K562 (cell line): ENCODE results near the gene AP1B1. TPM values are rescaled to one million over a fixed set of nuclear protein-coding genes. Genes with fewer than 3 reads are reported as not detected.
A peak's percentile ranks its signal among the peaks of the same experiment; 100 is the strongest.

Experiments
- BDP1 ChIP-seq: IDR thresholded peaks from 3 replicates; pipeline ENCODE4 v1.6.1; 2011; ENCODE audit not compliant: insufficient read length, insufficient read depth
- EGR1 ChIP-seq: fragments of 450-650 bp; conservative IDR thresholded peaks from 2 replicates; pipeline ENCODE4 v1.6.1; 2017; ENCODE audit warnings: mild to moderate bottlenecking
- FOSL1 ChIP-seq: fragments of 200-800 bp; sonication (Bioruptor generic); conservative IDR thresholded peaks from 2 replicates; pipeline ENCODE4 v1.6.1; 2016; ENCODE audit warnings: missing genetic modification characterization, missing compliant biosample characterization
- FOXK2 ChIP-seq, 2 experiments: fragments of 450-650 bp; IDR thresholded peaks in 1 of 2; conservative IDR thresholded peaks in 1 of 2; 2 replicates each; pipeline ENCODE4 v1.6.1; 2016; ENCODE audit warnings: low read depth in 2 of 2, mild to moderate bottlenecking in 1 of 2
- GTF2F1 ChIP-seq: IDR thresholded peaks from 2 replicates; pipeline ENCODE4 v1.6.1; 2011; ENCODE audit warnings: low read depth, low read length, improper control_type of control experiment
- HNRNPUL1 ChIP-seq: fragments of 200-400 bp; formaldehyde crosslinking; IDR thresholded peaks from 2 replicates; pipeline ENCODE4 v1.6.1; 2017; ENCODE audit warnings: low read length
- KLF1 ChIP-seq: fragments of 450-650 bp; IDR thresholded peaks from 2 replicates; pipeline ENCODE4 v1.6.1; 2016; ENCODE audit warnings: missing genetic modification characterization, missing compliant biosample characterization
- MCM7 ChIP-seq, 2 experiments: fragments of 450-650 bp; IDR thresholded peaks; 2 replicates each; pipeline ENCODE4 v1.6.1; 2016 to 2018
- MYBL2 ChIP-seq, 2 experiments: fragments of 450-650 bp in 1 of 2; sonication (generic) in 1 of 2; formaldehyde crosslinking in 1 of 2; IDR thresholded peaks; 2 replicates each; pipeline versions ENCODE4 v1.6.1 to v1.8.1; 2017 to 2022; ENCODE audit warnings: borderline replicate concordance in 1 of 2, inconsistent platforms in 1 of 2, low read depth in 1 of 2, mild to moderate bottlenecking in 1 of 2, missing genetic modification reagents in 1 of 2, moderate library complexity in 1 of 2
- PURB ChIP-seq: sonication (generic); formaldehyde crosslinking; IDR thresholded peaks from 2 replicates; pipeline ENCODE4 v1.9.0; 2021; ENCODE audit warnings: low read depth, mild to moderate bottlenecking, missing genetic modification reagents
- PYGO2 ChIP-seq: fragments of 450-650 bp; IDR thresholded peaks from 2 replicates; pipeline ENCODE4 v1.6.1; 2016; ENCODE audit warnings: mild to moderate bottlenecking, missing genetic modification characterization, moderate library complexity, missing compliant biosample characterization
- RBM22 ChIP-seq: fragments of 200-400 bp; formaldehyde crosslinking; IDR thresholded peaks from 2 replicates; pipeline ENCODE4 v1.6.1; 2018; ENCODE audit warnings: low read length, low read depth; ENCODE audit not compliant: poor library complexity, severe bottlenecking
- RFX1 ChIP-seq: fragments of 450-650 bp; IDR thresholded peaks from 2 replicates; pipeline ENCODE4 v1.6.1; 2016; ENCODE audit warnings: mild to moderate bottlenecking, moderate library complexity
- SNIP1 ChIP-seq: fragments of 450-650 bp; IDR thresholded peaks from 2 replicates; pipeline ENCODE4 v1.7.1; 2017; ENCODE audit warnings: low read depth, mild to moderate bottlenecking
- ZBTB17 ChIP-seq: fragments of 450-650 bp; formaldehyde crosslinking; IDR thresholded peaks from 2 replicates; pipeline ENCODE4 v1.4.0; 2020; ENCODE audit warnings: mild to moderate bottlenecking
- ZNF134 ChIP-seq: fragments of 250-450 bp; sonication (Bioruptor Pico); conservative IDR thresholded peaks from 2 replicates; pipeline ENCODE4 v1.4.0; 2020
- polyA plus RNA-seq, 8 experiments: library from polyadenylated mRNA; depleted of rRNA in 4 of 8; stranded (reverse) in 5 of 8; unstranded in 3 of 8; fragments of >200 nt; fragmentation: Nextera tagmentation in 2 of 8; fragmentation: Illumina TruSeq in 1 of 8; extraction: Ambion mirVana in 2 of 8; extraction: Trizol in 1 of 8; gene quantifications; 2 replicates each; pipeline versions ENCODE4 v1.2.1 to v1.2.3, GENCODE V29; 2011 to 2014; ENCODE audit warnings: inconsistent platforms in 1 of 8, missing spikeins in 1 of 8
- total RNA-seq, 7 experiments: library from RNA; depleted of rRNA in 6 of 7; stranded (reverse); fragments of >200 nt in 6 of 7; fragmentation: Illumina TruSeq in 2 of 7; extraction: Trizol in 2 of 7; gene quantifications; 2 replicates each; pipeline versions ENCODE4 v1.2.1 to v1.2.3, GENCODE V29; 2011 to 2021; ENCODE audit warnings: low replicate concordance in 1 of 7
- TF ChIP-seq, protein P1 (sequence below), 2 experiments: fragments of 450-650 bp; IDR thresholded peaks; 2 replicates each; pipeline ENCODE4 v1.6.1; 2016; ENCODE audit warnings: mild to moderate bottlenecking in 2 of 2, borderline replicate concordance in 1 of 2, low read depth in 1 of 2, moderate library complexity in 1 of 2
- TF ChIP-seq, protein P2 (sequence below): fragments of 450-650 bp; IDR thresholded peaks from 2 replicates; pipeline ENCODE4 v1.7.0; 2016; ENCODE audit warnings: borderline replicate concordance

The AP1B1 gene
- total and polyA plus RNA-seq, 9 of the 15 experiments (the other 6 are each of a cell fraction or from before 2014, with no cell fraction given), result 1.2 to 60.9 (median 30.1) TPM

DNA sequence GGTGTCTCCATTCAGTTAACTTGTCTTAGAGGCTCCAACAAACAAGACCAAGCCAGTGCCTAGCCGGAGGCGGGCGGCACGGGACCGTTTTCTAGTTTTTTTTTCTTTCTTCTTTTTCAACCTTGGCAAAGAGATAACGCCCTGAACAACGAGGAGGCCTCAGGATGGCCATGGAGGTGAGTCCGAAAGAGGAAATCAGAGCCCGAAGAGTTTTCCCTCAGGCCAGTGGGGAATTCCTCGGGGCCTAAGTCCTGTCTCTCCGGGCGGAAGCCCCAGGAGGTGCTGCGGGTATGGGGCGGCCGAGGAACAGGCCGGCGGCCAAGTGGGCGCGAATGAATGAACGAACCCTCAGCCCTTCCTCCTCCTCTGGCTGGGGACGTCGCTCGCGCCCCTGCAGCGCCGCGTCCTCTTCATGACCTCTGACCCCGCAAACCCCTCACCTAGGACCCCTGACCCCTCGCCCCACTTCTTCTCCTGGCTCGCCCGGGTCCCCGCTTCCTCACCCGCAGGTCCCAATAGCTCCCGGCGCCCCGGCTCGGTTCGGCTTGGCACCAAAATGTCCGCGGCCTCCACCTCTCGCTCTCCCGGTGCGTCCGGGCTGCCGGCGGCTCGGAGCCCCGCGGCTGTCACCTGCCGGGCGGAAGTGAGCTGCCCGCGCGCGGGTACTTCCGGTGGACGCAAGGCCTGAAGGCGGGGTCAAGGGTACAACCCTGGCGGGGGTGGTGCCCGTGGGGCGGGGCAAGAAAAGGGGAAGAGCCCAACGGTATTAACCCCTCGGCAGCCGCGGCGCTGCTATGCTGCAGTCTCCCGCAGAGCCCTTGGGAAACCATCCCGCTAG, at the start of gene AP1B1 (continued):
- TF ChIP-seq FOSL1 (tag), result 0 out of 2 replicates have a peak, but pooled peaks have one; percentile 26
- TF ChIP-seq BDP1, result no peak
- no peak for TF ChIP-seq ZBTB17 (CRISPR knock-in tag)
- TF ChIP-seq MYBL2 (IDR thresholded peaks at IDR 0.05; ENCODE audit: low read depth), result no peak
- no peak for TF ChIP-seq MYBL2 (CRISPR knock-in tag; IDR thresholded peaks at IDR 0.05; ENCODE audit: borderline replicate concordance)
- no peak for TF ChIP-seq ZNF134 (CRISPR knock-in tag)
- no peak for TF ChIP-seq PYGO2
- TF ChIP-seq, protein P1, sequence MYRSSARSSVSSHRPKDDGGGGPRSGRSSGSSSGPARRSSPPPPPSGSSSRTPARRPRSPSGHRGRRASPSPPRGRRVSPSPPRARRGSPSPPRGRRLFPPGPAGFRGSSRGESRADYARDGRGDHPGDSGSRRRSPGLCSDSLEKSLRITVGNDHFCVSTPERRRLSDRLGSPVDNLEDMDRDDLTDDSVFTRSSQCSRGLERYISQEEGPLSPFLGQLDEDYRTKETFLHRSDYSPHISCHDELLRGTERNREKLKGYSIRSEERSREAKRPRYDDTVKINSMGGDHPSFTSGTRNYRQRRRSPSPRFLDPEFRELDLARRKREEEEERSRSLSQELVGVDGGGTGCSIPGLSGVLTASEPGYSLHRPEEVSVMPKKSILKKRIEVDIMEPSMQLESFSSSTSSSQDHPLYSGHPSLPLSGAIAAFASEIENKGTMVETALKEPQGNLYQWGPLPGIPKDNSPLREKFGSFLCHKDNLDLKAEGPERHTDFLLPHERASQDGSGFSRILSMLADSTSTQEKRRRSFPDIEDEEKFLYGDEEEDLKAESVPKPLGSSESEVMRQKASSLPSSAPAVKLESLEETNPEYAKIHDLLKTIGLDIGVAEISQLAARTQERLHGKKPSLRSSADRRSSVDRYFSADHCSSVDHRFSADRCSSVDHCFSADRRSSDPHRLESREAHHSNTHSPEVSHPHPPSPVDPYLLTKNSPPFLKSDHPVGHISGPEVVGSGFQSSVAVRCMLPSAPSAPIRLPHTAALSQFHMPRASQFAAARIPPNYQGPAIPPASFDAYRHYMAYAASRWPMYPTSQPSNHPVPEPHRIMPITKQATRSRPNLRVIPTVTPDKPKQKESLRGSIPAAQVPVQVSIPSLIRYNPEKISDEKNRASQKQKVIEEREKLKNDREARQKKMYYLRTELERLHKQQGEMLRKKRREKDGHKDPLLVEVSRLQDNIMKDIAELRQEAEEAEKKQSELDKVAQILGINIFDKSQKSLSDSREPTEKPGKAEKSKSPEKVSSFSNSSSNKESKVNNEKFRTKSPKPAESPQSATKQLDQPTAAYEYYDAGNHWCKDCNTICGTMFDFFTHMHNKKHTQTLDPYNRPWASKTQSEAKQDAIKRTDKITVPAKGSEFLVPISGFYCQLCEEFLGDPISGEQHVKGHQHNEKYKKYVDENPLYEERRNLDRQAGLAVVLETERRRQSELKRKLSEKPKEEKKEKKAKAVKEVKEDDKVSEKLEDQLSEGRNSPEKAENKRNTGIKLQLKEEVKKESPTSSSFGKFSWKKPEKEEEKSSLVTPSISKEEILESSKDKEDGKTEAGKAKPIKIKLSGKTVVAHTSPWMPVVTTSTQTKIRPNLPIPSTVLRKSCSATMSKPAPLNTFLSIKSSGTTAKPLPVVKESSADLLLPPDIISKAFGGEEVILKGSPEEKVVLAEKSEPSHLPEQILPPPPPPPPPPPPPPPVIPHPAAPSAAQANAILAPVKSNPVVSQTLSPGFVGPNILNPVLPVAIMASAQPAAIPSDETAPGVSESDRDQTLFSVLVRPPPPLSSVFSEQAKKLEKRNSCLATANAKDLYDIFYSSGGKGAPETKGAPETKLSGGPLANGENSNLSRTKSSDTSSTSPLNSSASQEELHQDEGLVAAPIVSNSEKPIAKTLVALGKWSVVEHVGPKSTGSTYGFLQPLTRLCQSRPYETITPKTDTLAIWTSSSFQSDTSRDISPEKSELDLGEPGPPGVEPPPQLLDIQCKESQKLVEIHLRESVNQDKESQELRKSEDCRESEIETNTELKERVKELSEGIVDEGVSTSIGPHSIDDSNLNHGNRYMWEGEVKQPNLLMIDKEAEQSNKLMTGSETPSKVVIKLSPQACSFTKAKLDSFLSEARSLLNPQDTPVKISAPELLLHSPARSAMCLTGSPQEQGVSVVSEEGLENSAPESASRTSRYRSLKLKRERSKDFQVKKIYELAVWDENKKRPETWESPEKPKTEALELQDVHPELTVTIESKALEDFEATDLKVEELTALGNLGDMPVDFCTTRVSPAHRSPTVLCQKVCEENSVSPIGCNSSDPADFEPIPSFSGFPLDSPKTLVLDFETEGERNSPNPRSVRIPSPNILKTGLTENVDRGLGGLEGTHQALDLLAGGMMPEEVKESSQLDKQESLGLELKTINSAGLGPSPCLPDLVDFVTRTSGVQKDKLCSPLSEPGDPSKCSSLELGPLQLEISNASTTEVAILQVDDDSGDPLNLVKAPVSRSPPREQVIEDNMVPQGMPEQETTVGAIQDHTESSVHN (IDR thresholded peaks at IDR 0.05; ENCODE audit: borderline replicate concordance in 1 of 2, low read depth in 1 of 2), result no peak
- TF ChIP-seq, protein P2, sequence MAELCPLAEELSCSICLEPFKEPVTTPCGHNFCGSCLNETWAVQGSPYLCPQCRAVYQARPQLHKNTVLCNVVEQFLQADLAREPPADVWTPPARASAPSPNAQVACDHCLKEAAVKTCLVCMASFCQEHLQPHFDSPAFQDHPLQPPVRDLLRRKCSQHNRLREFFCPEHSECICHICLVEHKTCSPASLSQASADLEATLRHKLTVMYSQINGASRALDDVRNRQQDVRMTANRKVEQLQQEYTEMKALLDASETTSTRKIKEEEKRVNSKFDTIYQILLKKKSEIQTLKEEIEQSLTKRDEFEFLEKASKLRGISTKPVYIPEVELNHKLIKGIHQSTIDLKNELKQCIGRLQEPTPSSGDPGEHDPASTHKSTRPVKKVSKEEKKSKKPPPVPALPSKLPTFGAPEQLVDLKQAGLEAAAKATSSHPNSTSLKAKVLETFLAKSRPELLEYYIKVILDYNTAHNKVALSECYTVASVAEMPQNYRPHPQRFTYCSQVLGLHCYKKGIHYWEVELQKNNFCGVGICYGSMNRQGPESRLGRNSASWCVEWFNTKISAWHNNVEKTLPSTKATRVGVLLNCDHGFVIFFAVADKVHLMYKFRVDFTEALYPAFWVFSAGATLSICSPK, result no peak
- no peak for TF ChIP-seq RFX1
- no peak for TF ChIP-seq KLF1
- TF ChIP-seq EGR1, result peak; percentile 74
- TF ChIP-seq FOXK2 (conservative IDR thresholded peaks at IDR 0.05 in 1 of 2, IDR thresholded peaks at IDR 0.05 in 1 of 2; ENCODE audit: low read depth in 2 of 2), result peak in 1 of 2 experiments; percentile 33; a peak in 1 of 4 replicates
- TF ChIP-seq HNRNPUL1, result no peak
- TF ChIP-seq MCM7 (IDR thresholded peaks at IDR 0.05), result no peak
- no peak for TF ChIP-seq GTF2F1
- no peak for TF ChIP-seq SNIP1
- TF ChIP-seq RBM22, result no peak
- TF ChIP-seq PURB (CRISPR knock-in tag), result no peak
